ENCODE results near the gene HMGCLL1. TPM values are rescaled to one million over a fixed set of nuclear protein-coding genes. Genes with fewer than 3 reads are reported as not detected.

Gene HMGCLL1
- total and polyA plus RNA-seq, 2 donors from 2014 or later = 0.94 to 2.0 TPM

DNA sequence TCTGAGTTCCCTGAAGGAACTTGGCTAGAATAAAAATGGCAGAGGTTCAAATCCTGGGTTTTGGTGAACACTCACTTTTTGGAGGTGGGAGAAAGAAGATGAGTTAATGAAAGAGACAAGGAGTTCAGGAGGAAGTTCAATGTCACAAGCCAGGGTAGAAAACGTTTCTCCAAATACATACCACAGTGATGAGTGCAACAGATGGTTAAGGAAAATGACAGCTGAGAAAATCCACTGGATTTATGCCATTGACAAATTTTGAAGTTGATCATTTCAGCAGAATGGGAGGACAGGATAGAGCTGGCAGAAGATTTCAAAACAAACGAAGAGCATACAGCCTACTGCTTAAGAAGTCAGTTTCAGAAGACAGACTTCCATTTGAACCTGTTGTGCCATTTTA is 129.0 kb downstream of the HMGCLL1 start:
- H3K27ac ChIP-seq (ENCODE audit: low read depth in 2 of 2, low read length in 2 of 2) = no peak overlapping the region
- no peaks in the 10 kb centered on the region for H3K36me3 ChIP-seq (ENCODE audit: control insufficient read depth in 2 of 3, insufficient read depth in 3 of 3, low read length in 3 of 3)
- H3K4me3 ChIP-seq (ENCODE audit: low read length in 3 of 3) = no peak overlapping the region
- no peak overlapping the region for H3K9ac ChIP-seq (ENCODE audit: low read length in 3 of 3)
- no peaks in the 10 kb centered on the region for H3K9me3 ChIP-seq (ENCODE audit: control insufficient read depth in 2 of 3, insufficient read depth in 1 of 3, low read length in 3 of 3)
- H3K27me3 ChIP-seq (ENCODE audit: control insufficient read depth, insufficient read depth, low read length) = no peaks in the 10 kb centered on the region
- no peak for FAIRE-seq
- TF ChIP-seq, protein P1, sequence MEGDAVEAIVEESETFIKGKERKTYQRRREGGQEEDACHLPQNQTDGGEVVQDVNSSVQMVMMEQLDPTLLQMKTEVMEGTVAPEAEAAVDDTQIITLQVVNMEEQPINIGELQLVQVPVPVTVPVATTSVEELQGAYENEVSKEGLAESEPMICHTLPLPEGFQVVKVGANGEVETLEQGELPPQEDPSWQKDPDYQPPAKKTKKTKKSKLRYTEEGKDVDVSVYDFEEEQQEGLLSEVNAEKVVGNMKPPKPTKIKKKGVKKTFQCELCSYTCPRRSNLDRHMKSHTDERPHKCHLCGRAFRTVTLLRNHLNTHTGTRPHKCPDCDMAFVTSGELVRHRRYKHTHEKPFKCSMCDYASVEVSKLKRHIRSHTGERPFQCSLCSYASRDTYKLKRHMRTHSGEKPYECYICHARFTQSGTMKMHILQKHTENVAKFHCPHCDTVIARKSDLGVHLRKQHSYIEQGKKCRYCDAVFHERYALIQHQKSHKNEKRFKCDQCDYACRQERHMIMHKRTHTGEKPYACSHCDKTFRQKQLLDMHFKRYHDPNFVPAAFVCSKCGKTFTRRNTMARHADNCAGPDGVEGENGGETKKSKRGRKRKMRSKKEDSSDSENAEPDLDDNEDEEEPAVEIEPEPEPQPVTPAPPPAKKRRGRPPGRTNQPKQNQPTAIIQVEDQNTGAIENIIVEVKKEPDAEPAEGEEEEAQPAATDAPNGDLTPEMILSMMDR (IDR thresholded peaks at IDR 0.05; ENCODE audit: borderline replicate concordance, extremely low read depth, insufficient read depth) = no peak
- intact Hi-C loops (cut with DNase I) = no loop called here
- DNase-seq = no peak
- H3K4me1 ChIP-seq (ENCODE audit: control insufficient read depth in 2 of 3, insufficient read depth in 2 of 3, low read depth in 1 of 3, low read length in 3 of 3) = no peaks in the 10 kb centered on the region

DNA sequence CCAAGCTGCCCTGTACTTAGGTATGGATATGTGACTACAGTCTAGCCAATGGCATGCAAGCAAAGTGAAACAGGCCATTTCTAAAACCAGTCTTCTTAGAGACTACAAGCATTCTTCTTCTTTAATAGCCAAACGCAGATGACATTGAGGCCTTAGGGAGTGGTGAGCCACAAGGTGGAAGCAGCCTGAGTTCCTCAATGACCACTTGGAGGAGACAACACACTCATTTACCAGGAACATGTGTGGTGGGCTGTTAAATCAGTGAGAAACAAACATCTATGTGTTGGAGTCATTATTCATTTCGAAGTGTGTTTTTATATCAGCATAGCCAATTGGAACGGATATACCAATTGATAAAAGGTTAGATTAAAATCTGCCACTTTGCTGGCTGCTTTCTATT is 129.8 kb downstream of the HMGCLL1 start:
- intact Hi-C loops (cut with DNase I) = loop anchor here (10.0 kb wide), 1 partner anchor 436 kb away; no protein-coding TSS in a partner anchor
- Histone ChIP-seq H3K9ac (ENCODE audit: low read length in 3 of 3) (no peak overlapping the region), H3K36me3 (ENCODE audit: control insufficient read depth in 2 of 3, insufficient read depth in 3 of 3, low read length in 3 of 3) (no peaks in the 10 kb centered on the region), H3K4me3 (ENCODE audit: low read length in 3 of 3) (no peak overlapping the region), H3K27ac (ENCODE audit: low read depth in 2 of 2, low read length in 2 of 2) (no peak overlapping the region), H3K4me1 (ENCODE audit: control insufficient read depth in 2 of 3, insufficient read depth in 2 of 3, low read depth in 1 of 3, low read length in 3 of 3) (no peaks in the 10 kb centered on the region), H3K9me3 (ENCODE audit: control insufficient read depth in 2 of 3, insufficient read depth in 1 of 3, low read length in 3 of 3) (no peaks in the 10 kb centered on the region), H3K27me3 (ENCODE audit: control insufficient read depth, insufficient read depth, low read length) (no peaks in the 10 kb centered on the region)
- DNase-seq = peak in 1 of 5 donors; percentile 52
- no peak for FAIRE-seq
- TF ChIP-seq, protein P1 (IDR thresholded peaks at IDR 0.05; ENCODE audit: borderline replicate concordance, extremely low read depth, insufficient read depth) = no peak

GRCh38 chr6:55448451-55448850 is 130.5 kb downstream of the HMGCLL1 start:
- TF ChIP-seq, protein P1 (IDR thresholded peaks at IDR 0.05; ENCODE audit: borderline replicate concordance, extremely low read depth, insufficient read depth) = no peak
- H3K9me3 ChIP-seq (ENCODE audit: control insufficient read depth in 2 of 3, insufficient read depth in 1 of 3, low read length in 3 of 3) = no peaks in the 10 kb centered on the region
- no peaks in the 10 kb centered on the region for H3K27me3 ChIP-seq (ENCODE audit: control insufficient read depth, insufficient read depth, low read length)
- H3K27ac ChIP-seq (ENCODE audit: low read depth in 2 of 2, low read length in 2 of 2) = no peak overlapping the region
- intact Hi-C loops (cut with DNase I) = loop anchor here (10.0 kb wide), 1 partner anchor 436 kb away; no protein-coding TSS in a partner anchor
- DNase-seq (no peak), FAIRE-seq (no peak)
- H3K9ac ChIP-seq (ENCODE audit: low read length in 3 of 3) = no peak overlapping the region
- no peak overlapping the region for H3K4me3 ChIP-seq (ENCODE audit: low read length in 3 of 3)
- no peaks in the 10 kb centered on the region for H3K4me1 ChIP-seq (ENCODE audit: control insufficient read depth in 2 of 3, insufficient read depth in 2 of 3, low read depth in 1 of 3, low read length in 3 of 3)
- no peaks in the 10 kb centered on the region for H3K36me3 ChIP-seq (ENCODE audit: control insufficient read depth in 2 of 3, insufficient read depth in 3 of 3, low read length in 3 of 3)

- Histone ChIP-seq H3K4me1 (ENCODE audit: control insufficient read depth in 2 of 3, insufficient read depth in 2 of 3, low read depth in 1 of 3, low read length in 3 of 3) (no peaks in the 10 kb centered on the region), H3K36me3 (ENCODE audit: control insufficient read depth in 2 of 3, insufficient read depth in 3 of 3, low read length in 3 of 3) (no peaks in the 10 kb centered on the region), H3K27me3 (ENCODE audit: control insufficient read depth, insufficient read depth, low read length) (no peaks in the 10 kb centered on the region), H3K9ac (ENCODE audit: low read length in 3 of 3) (no peak overlapping the region), H3K27ac (ENCODE audit: low read depth in 2 of 2, low read length in 2 of 2) (no peak overlapping the region), H3K4me3 (ENCODE audit: low read length in 3 of 3) (no peak overlapping the region), H3K9me3 (ENCODE audit: control insufficient read depth in 2 of 3, insufficient read depth in 1 of 3, low read length in 3 of 3) (no peaks in the 10 kb centered on the region)
- TF ChIP-seq, protein P1 (IDR thresholded peaks at IDR 0.05; ENCODE audit: borderline replicate concordance, extremely low read depth, insufficient read depth) = no peak
- FAIRE-seq (no peak), DNase-seq (no peak)
- intact Hi-C loops (cut with DNase I) = loop anchor here (10.0 kb wide), 1 partner anchor 437 kb away; no protein-coding TSS in a partner anchor
These were observed 131.1 kb downstream of the HMGCLL1 start for GRCh38 chr6:55447891-55448290.

All from kidney (tissue), 14 donors.